Skin epidermis (tissue), 12 donors: ENCODE data around the gene CEP43.

Experiments
- H3K27ac ChIP-seq, 21 experiments: fragments of 200-600 bp; sonication (generic) in 11 of 21; one replicate each; pipeline ENCODE4 v1.5.0; 2020; ENCODE audit warnings: mild to moderate bottlenecking in 3 of 21, inconsistent platforms in 2 of 21, moderate library complexity in 2 of 21
- H3K4me3 ChIP-seq, 7 experiments: fragments of 200-600 bp; sonication (generic) in 2 of 7; one replicate each; pipeline ENCODE4 v1.5.0; 2020; ENCODE audit warnings: inconsistent platforms in 2 of 7, mild to moderate bottlenecking in 2 of 7, moderate library complexity in 1 of 7

The CEP43 gene

GRCh38 chr6:166999145-166999883, at the start of gene CEP43:
CEP43 (plus strand) TSS chr6:166999397; CDS start chr6:166999413, 16 bp downstream.
- Histone ChIP-seq H3K27ac (peak within 1 kb of the TSS; percentile 27 to 91 (median 83)), H3K4me3 (peak within 1 kb of the TSS; percentile 53 to 99 (median 93))

GRCh38 chr6:166949528-166950442, 49.4 kb upstream of the CEP43 start:
- H3K4me3 ChIP-seq: no peak overlapping the region
- H3K27ac ChIP-seq: peak overlapping the region in 15 of 21 experiments; percentile 0 to 92 (median 59)

GRCh38 chr6:166950443-166950821, 48.8 kb upstream of the CEP43 start:
- peak overlapping the region in 17 of 21 experiments; percentile 0 to 92 (median 59) for H3K27ac ChIP-seq
- no peak overlapping the region for H3K4me3 ChIP-seq

- H3K27ac ChIP-seq: peak overlapping the region in 16 of 21 experiments; percentile 1 to 92 (median 60)
- H3K4me3 ChIP-seq: peak overlapping the region in 1 of 7 experiments; percentile 9
Measured at GRCh38 chr6:166950892-166951669, 48.1 kb upstream of the CEP43 start.

GRCh38 chr6:166951670-166952060, 47.5 kb upstream of the CEP43 start:
- no peak overlapping the region for H3K4me3 ChIP-seq
- peak overlapping the region in 10 of 21 experiments; percentile 14 to 92 (median 73) for H3K27ac ChIP-seq

- Histone ChIP-seq H3K4me3 (no peak overlapping the region), H3K27ac (peak overlapping the region in 5 of 21 experiments; percentile 14 to 92 (median 76))
Measured at GRCh38 chr6:166952121-166952520, 47.1 kb upstream of the CEP43 start.

- Histone ChIP-seq H3K4me3 (no peak overlapping the region), H3K27ac (peak overlapping the region in 3 of 21 experiments; percentile 76 to 92 (median 85))
Measured at GRCh38 chr6:166952567-166953486, 46.4 kb upstream of the CEP43 start.

GRCh38 chr6:166954118-166954713, 45.0 kb upstream of the CEP43 start:
- Histone ChIP-seq H3K27ac (peak overlapping the region in 4 of 21 experiments; percentile 1 to 92 (median 51)), H3K4me3 (peak overlapping the region in 1 of 7 experiments; percentile 72)

- H3K27ac ChIP-seq: peak overlapping the region in 20 of 21 experiments; percentile 49 to 97 (median 86)
Measured at GRCh38 chr6:166955121-166955864, 43.9 kb upstream of the CEP43 start.

GRCh38 chr6:166955865-166956443, 43.2 kb upstream of the CEP43 start:
- H3K4me3 ChIP-seq: peak overlapping the region; percentile 72 to 97 (median 90)
- peak overlapping the region in 20 of 21 experiments; percentile 49 to 97 (median 86) for H3K27ac ChIP-seq

More at GRCh38 chr6:166955121-166955864, 43.9 kb upstream of the CEP43 start:
- peak overlapping the region; percentile 72 to 97 (median 90) for H3K4me3 ChIP-seq

- Histone ChIP-seq H3K4me3 (peak within 1 kb of the TSS; percentile 72 to 97 (median 90)), H3K27ac (peak within 1 kb of the TSS; percentile 71 to 97 (median 89))
Measured at GRCh38 chr6:166956444-166957086, 42.6 kb upstream of the CEP43 start, which contains the start of gene RNASET2. RNASET2 (minus strand) TSS chr6:166956550; CDS start chr6:166956182, 368 bp downstream.

GRCh38 chr6:166957087-166957804, 42.0 kb upstream of the CEP43 start:
- Histone ChIP-seq H3K27ac (peak overlapping the region; percentile 60 to 97 (median 89)), H3K4me3 (peak overlapping the region; percentile 72 to 97 (median 90))

GRCh38 chr6:166957805-166958076, 41.5 kb upstream of the CEP43 start:
- Histone ChIP-seq H3K27ac (peak overlapping the region in 15 of 21 experiments; percentile 80 to 97 (median 91)), H3K4me3 (peak overlapping the region in 3 of 7 experiments; percentile 72 to 97 (median 90))

- peak overlapping the region in 17 of 21 experiments; percentile 3 to 97 (median 89) for H3K27ac ChIP-seq
- no peak overlapping the region for H3K4me3 ChIP-seq
Measured at GRCh38 chr6:166958926-166959861, 40.0 kb upstream of the CEP43 start.
